CD4-positive, alpha-beta T cell treated with Interferon alpha-2 for 1 hour (primary cell): ENCODE measurements around the gene ZBTB49.
"Not testable (repeated sequence)": the region's sequence is repeated elsewhere in the genome, so short reads cannot be mapped to it uniquely, and the experiment has no call there.

Source experiments
- DNase-seq, 2 donors: peaks; one replicate each; pipeline ENCODE4 v3.0.0-alpha.2; 2020 to 2022

The ZBTB49 gene

GRCh38 chr4:4289941-4290850 lies at the start of gene ZBTB49, which contains the start of gene LYAR:
ZBTB49 (plus strand) TSS chr4:4290251; CDS start chr4:4299946, 9,695 bp downstream.
LYAR (minus strand) TSS chr4:4290154; CDS start chr4:4283742, 6,412 bp downstream.
- peak; percentile 94 to 98 for DNase-seq

GRCh38 chr4:4245172-4245571 lies 44.9 kb upstream of the ZBTB49 start:
- no peak for DNase-seq

GRCh38 chr4:4247696-4248028 lies 42.4 kb upstream of the ZBTB49 start:
- peak; percentile 18 to 51 for DNase-seq

GRCh38 chr4:4248029-4248884 lies 41.8 kb upstream of the ZBTB49 start, which contains the start of gene TMEM128:
TMEM128 (minus strand) TSS chr4:4248223; CDS start chr4:4248202, 21 bp downstream.
- peak; percentile 92 to 94 for DNase-seq

- DNase-seq, result no peak
These were observed 41.2 kb upstream of the ZBTB49 start for GRCh38 chr4:4248885-4249203.

- DNase-seq, result not testable (repeated sequence)
These were observed 40.7 kb upstream of the ZBTB49 start for GRCh38 chr4:4249342-4249741.

- no peak for DNase-seq
These were observed 40.2 kb upstream of the ZBTB49 start for GRCh38 chr4:4249866-4250265.

GRCh38 chr4:4254199-4254598 lies 35.9 kb upstream of the ZBTB49 start:
- DNase-seq, result no peak

- no peak for DNase-seq
These were observed 35.4 kb upstream of the ZBTB49 start for GRCh38 chr4:4254666-4255065.

GRCh38 chr4:4256799-4257198 lies 33.3 kb upstream of the ZBTB49 start:
- no peak for DNase-seq

- DNase-seq, result not testable (repeated sequence)
These were observed 32.3 kb upstream of the ZBTB49 start for GRCh38 chr4:4257705-4258104.

- no peak for DNase-seq
These were observed 30.5 kb upstream of the ZBTB49 start for GRCh38 chr4:4259484-4260100.

- peak; percentile 25 to 82 for DNase-seq
These were observed 29.8 kb upstream of the ZBTB49 start for GRCh38 chr4:4260185-4260751.

GRCh38 chr4:4267981-4268380 lies 22.1 kb upstream of the ZBTB49 start:
- no peak for DNase-seq

GRCh38 chr4:4268776-4269175 lies 21.3 kb upstream of the ZBTB49 start:
- DNase-seq, result no peak

GRCh38 chr4:4269331-4269731 lies 20.7 kb upstream of the ZBTB49 start:
- peak; percentile 28 to 70 for DNase-seq

GRCh38 chr4:4269856-4270255 lies 20.2 kb upstream of the ZBTB49 start:
- peak; percentile 56 to 63 for DNase-seq

GRCh38 chr4:4270529-4270928 lies 19.5 kb upstream of the ZBTB49 start:
- peak in 1 of 2 donors; percentile 31 for DNase-seq

- no peak for DNase-seq
These were observed 18.1 kb upstream of the ZBTB49 start for GRCh38 chr4:4271912-4272311.

GRCh38 chr4:4274226-4274625 lies 15.8 kb upstream of the ZBTB49 start:
- no peak for DNase-seq

- DNase-seq, result no peak
These were observed 12.5 kb upstream of the ZBTB49 start for GRCh38 chr4:4277531-4277930.

GRCh38 chr4:4281787-4282186 lies 8.3 kb upstream of the ZBTB49 start:
- no peak for DNase-seq
